Sigmoid colon (tissue), 7 donors: Measurements from ENCODE around the gene TMEM59L. TPM values are rescaled to one million over a fixed set of nuclear protein-coding genes. Genes with fewer than 3 reads are reported as not detected.

Experiments used
- DNase-seq: peaks from one replicate; pipeline ENCODE4 v3.0.0-alpha.2; 2019
- H3K27ac ChIP-seq, 4 donors: fragments of 200-600 bp; sonication (generic); one replicate each; pipeline ENCODE4 v1.5.1; 2016 to 2019; ENCODE audit warnings: mild to moderate bottlenecking in 1 of 4
- H3K27me3 ChIP-seq, 3 donors: fragments of 200-600 bp; sonication (generic); one replicate each; pipeline ENCODE4 v1.5.1; 2019; ENCODE audit warnings: mild to moderate bottlenecking in 1 of 3
- H3K36me3 ChIP-seq, 4 donors: fragments of 200-600 bp; sonication (generic); one replicate each; pipeline ENCODE4 v1.5.1; 2016 to 2019
- H3K4me1 ChIP-seq, 4 donors: fragments of 200-600 bp; sonication (generic); one replicate each; pipeline ENCODE4 v1.5.1; 2017 to 2019
- H3K4me3 ChIP-seq, 4 donors: fragments of 200-600 bp; sonication (generic); one replicate each; pipeline ENCODE4 v1.5.1; 2017 to 2019; ENCODE audit warnings: mild to moderate bottlenecking in 2 of 4, moderate library complexity in 1 of 4
- H3K9me3 ChIP-seq, 4 donors: fragments of 200-600 bp in 3 of 4; sonication (generic) in 3 of 4; one replicate each; pipeline versions ENCODE4 v1.5.1 to v1.6.1; 2013 to 2019
- EP300 ChIP-seq, 4 donors: sonication (generic); formaldehyde crosslinking; IDR thresholded peaks; one replicate each; pipeline ENCODE4 v1.6.1; 2017; ENCODE audit warnings: antibody characterized with exemption in 4 of 4
- POLR2A ChIP-seq, 2 donors: fragments of 450-650 bp; IDR thresholded peaks; one replicate each; pipeline ENCODE4 v1.6.1; 2016; ENCODE audit warnings: antibody characterized with exemption in 2 of 2, mild to moderate bottlenecking in 2 of 2, moderate library complexity in 2 of 2
- POLR2AphosphoS5 ChIP-seq, 4 donors: sonication (generic); formaldehyde crosslinking; IDR thresholded peaks; one replicate each; pipeline ENCODE4 v1.6.1; 2017; ENCODE audit warnings: antibody characterized with exemption in 4 of 4
- WGBS, 2 donors: extraction: QIAGEN DNeasy Blood & Tissue Kit; methylation state at CpG; one replicate each; pipeline ENCODE4 v1.1.7; 2013; 5-methylcytosine and 5-hydroxymethylcytosine counted together
- intact Hi-C: fragments of 100-400 bp; cut with DNase I; formaldehyde crosslinking; loops from one replicate; pipeline ENCODE4 v1.15.1; 2023
- polyA plus RNA-seq, 3 donors: library from polyadenylated mRNA; stranded (reverse); fragments of 200-250 nt; gene quantifications; one replicate each; pipeline ENCODE4 v1.2.3, GENCODE V29; 2013
- total RNA-seq, 4 donors: library from RNA; depleted of rRNA; stranded (reverse); fragments of >200 nt; gene quantifications; one replicate each; pipeline ENCODE4 v1.1.0, GENCODE V29; 2016
- TF ChIP-seq, protein P1 (sequence below), 4 experiments: fragments of 450-650 bp in 3 of 4; fragments of 200-600 bp in 1 of 4; IDR thresholded peaks; one replicate each; pipeline ENCODE4 v1.5.1; 2016 to 2019; ENCODE audit warnings: antibody characterized with exemption in 4 of 4, mild to moderate bottlenecking in 3 of 4, moderate library complexity in 2 of 4
- donor health status: healthy with polysubstance abuse.
- donor health status: Bipolar disorder and iron deficiency.
- donor health status: healthy.

TMEM59L gene
- total and polyA plus RNA-seq, 7 donors, result 0.82 to 6.4 (median 5.0) TPM; not detected in 2

DNA sequence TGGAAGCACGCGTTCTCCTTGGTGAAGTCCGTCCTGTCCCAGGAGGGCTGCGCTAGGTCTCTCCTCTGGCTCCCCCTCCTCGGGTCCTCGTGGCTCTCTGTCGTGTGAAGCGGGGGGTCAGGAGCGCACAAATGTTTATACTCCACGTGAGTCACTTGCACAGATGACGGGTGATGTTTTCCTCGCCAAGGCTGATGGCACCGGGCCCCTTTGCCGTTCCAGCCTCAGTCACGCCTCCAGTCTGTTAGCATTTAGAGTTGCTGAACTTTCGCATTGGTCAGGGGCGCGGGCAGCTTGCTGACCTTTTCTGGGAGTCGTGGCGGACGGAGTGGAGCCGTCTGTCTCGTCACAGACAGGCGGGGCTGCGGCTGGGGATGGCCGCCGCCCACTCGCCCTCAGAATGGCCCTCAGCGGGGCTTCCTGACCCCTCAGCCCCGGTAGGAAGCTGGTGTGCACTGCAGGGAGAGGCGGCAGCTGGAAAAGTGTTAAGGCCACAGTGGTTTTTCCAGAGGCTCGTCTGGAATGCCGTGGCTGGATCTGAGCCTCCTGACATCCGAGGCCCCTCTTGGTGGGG lies 37.9 kb downstream of the TMEM59L start:
- Histone ChIP-seq H3K36me3 (no peaks in the 10 kb centered on the region), H3K9me3 (no peaks in the 10 kb centered on the region), H3K27ac (peak overlapping the region; percentile 81 to 89 (median 86)), H3K4me3 (peak overlapping the region; percentile 4 to 27 (median 19)), H3K4me1 (peaks cover 0 to 47% (median 46%) of the 10 kb centered on the region in 4 donors), H3K27me3 (no peaks in the 10 kb centered on the region)
- TF ChIP-seq POLR2AphosphoS5 (IDR thresholded peaks at IDR 0.05), result peak; percentile 22 to 64 (median 48)
- peak in 2 of 4 donors; percentile 32 to 69 for TF ChIP-seq EP300 (IDR thresholded peaks at IDR 0.05)
- no peak for TF ChIP-seq POLR2A (IDR thresholded peaks at IDR 0.05)
- TF ChIP-seq, protein P1, sequence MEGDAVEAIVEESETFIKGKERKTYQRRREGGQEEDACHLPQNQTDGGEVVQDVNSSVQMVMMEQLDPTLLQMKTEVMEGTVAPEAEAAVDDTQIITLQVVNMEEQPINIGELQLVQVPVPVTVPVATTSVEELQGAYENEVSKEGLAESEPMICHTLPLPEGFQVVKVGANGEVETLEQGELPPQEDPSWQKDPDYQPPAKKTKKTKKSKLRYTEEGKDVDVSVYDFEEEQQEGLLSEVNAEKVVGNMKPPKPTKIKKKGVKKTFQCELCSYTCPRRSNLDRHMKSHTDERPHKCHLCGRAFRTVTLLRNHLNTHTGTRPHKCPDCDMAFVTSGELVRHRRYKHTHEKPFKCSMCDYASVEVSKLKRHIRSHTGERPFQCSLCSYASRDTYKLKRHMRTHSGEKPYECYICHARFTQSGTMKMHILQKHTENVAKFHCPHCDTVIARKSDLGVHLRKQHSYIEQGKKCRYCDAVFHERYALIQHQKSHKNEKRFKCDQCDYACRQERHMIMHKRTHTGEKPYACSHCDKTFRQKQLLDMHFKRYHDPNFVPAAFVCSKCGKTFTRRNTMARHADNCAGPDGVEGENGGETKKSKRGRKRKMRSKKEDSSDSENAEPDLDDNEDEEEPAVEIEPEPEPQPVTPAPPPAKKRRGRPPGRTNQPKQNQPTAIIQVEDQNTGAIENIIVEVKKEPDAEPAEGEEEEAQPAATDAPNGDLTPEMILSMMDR (IDR thresholded peaks at IDR 0.05), result no peak
- intact Hi-C loops, result loop anchor here (10.0 kb wide), 1 partner anchor 186 kb away; no protein-coding TSS in a partner anchor
- WGBS, 2 donors, result 69 to 79% methylated on average over 34 of the region's 34 CpGs
- peak; percentile 94 for DNase-seq

DNA sequence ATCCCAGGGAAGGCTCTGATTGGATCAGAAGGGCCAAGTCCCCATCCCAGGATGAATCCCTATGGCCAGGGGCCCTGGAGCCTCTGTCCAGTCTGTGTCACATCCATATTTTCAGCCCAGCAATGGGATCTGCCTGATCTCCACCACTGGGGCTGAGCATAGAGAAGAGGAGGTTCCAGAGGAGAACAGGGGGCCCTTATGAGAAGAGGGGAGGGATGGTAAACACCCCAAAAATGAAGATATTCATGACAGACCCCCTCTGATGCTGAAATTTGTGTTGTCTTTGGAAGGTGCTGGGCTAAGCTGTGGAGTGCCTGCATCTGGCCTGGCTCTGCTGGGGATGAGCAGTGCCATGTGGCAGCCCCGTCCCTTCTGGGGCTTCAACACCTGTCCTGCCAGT lies 38.6 kb downstream of the TMEM59L start:
- H3K27me3 ChIP-seq, result no peaks in the 10 kb centered on the region
- H3K27ac ChIP-seq, result peak overlapping the region; percentile 81 to 89 (median 86)
- no peak for DNase-seq
- 89 to 91% methylated on average over 1 of the region's 1 CpG for WGBS, 2 donors
- TF ChIP-seq, protein P1 (IDR thresholded peaks at IDR 0.05), result no peak
- no peak for TF ChIP-seq EP300 (IDR thresholded peaks at IDR 0.05)
- TF ChIP-seq POLR2A (IDR thresholded peaks at IDR 0.05), result no peak
- H3K36me3 ChIP-seq, result no peaks in the 10 kb centered on the region
- no peaks in the 10 kb centered on the region for H3K9me3 ChIP-seq
- no peak overlapping the region for H3K4me3 ChIP-seq
- peaks cover 0 to 43% (median 40%) of the 10 kb centered on the region in 4 donors for H3K4me1 ChIP-seq
- intact Hi-C loops, result loop anchor here (10.0 kb wide), 1 partner anchor 186 kb away; no protein-coding TSS in a partner anchor

DNA sequence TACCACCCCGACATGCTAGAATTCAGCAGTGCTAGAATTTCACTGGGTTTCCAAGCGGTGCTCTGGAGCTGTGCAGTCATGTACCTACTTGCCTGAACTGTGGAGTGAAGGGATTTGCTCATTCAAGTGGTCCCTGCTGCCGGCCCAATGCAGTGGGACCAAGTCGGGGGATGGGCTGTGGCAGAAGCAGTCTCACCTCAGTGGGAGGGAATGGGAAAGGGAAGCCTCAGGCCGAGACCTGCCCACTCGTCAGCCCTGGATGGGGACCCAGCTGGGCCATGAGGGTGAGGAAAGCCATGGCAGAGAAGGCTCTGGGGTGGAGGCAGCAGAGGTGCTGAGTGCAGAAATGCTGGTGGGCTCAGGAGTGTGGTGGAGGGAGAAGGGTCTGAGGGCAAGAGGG lies 39.1 kb downstream of the TMEM59L start:
- WGBS, 2 donors, result 92 to 93% methylated on average over 6 of the region's 6 CpGs
- H3K9me3 ChIP-seq, result no peaks in the 10 kb centered on the region
- H3K27ac ChIP-seq, result peak overlapping the region; percentile 81 to 89 (median 86)
- no peaks in the 10 kb centered on the region for H3K36me3 ChIP-seq
- H3K27me3 ChIP-seq, result no peaks in the 10 kb centered on the region
- DNase-seq, result no peak
- H3K4me1 ChIP-seq, result peaks cover 0 to 43% (median 40%) of the 10 kb centered on the region in 4 donors
- TF ChIP-seq EP300 (IDR thresholded peaks at IDR 0.05) (no peak), POLR2AphosphoS5 (IDR thresholded peaks at IDR 0.05) (no peak), POLR2A (IDR thresholded peaks at IDR 0.05) (no peak)
- TF ChIP-seq, protein P1 (IDR thresholded peaks at IDR 0.05), result no peak
- no peak overlapping the region for H3K4me3 ChIP-seq
- intact Hi-C loops, result loop anchor here (10.0 kb wide), 1 partner anchor 187 kb away; no protein-coding TSS in a partner anchor

DNA sequence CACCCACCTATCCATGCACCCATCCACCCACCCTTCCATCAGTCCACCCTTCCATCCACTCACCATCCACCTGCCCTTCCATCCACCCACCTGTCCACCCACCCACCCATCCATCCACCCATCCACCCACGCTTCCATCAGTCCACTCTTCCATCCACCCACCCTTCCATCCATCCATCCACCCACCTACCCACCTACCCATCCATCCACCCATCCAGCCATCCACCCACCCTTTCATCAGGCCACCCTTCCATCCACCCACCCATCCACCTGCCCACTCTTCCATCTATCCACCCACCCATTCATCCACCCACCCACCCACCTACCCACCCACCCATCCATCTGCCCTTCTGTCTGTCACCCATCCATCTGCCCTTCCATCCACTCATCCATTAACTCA lies 41.2 kb downstream of the TMEM59L start:
- intact Hi-C loops, result loop anchor here (10.0 kb wide), 1 partner anchor 189 kb away; no protein-coding TSS in a partner anchor
- Histone ChIP-seq H3K36me3 (no peaks in the 10 kb centered on the region), H3K27ac (no peak overlapping the region), H3K4me3 (no peak overlapping the region), H3K27me3 (no peaks in the 10 kb centered on the region), H3K4me1 (peaks cover 0 to 52% (median 44%) of the 10 kb centered on the region in 4 donors), H3K9me3 (no peaks in the 10 kb centered on the region)
- TF ChIP-seq POLR2AphosphoS5 (IDR thresholded peaks at IDR 0.05) (no peak), POLR2A (IDR thresholded peaks at IDR 0.05) (no peak), EP300 (IDR thresholded peaks at IDR 0.05) (no peak)
- TF ChIP-seq, protein P1 (IDR thresholded peaks at IDR 0.05), result no peak
- DNase-seq, result no peak
- 92 to 96% methylated on average over 1 of the region's 1 CpG for WGBS, 2 donors
